GM18873 (cell line): Measurements from ENCODE around the gene ATP8B3.

Source experiments
- ATAC-seq: cut with Tn5 transposase; IDR thresholded peaks from one replicate; pipeline ENCODE4 v1.9.1; 2021; ENCODE audit warnings: mild to moderate bottlenecking, moderate library complexity, moderate number of reproducible peaks; ENCODE audit not compliant: unreplicated experiment, low FRiP score

ATP8B3 gene

GRCh38 chr19:1748115-1748872 lies 63.8 kb downstream of the ATP8B3 start:
- ATAC-seq, result no peak

- ATAC-seq, result no peak
Observed at GRCh38 chr19:1747285-1748114, 64.6 kb downstream of the ATP8B3 start.

GRCh38 chr19:1746401-1747284 lies 65.4 kb downstream of the ATP8B3 start:
- ATAC-seq, result no peak

GRCh38 chr19:1745589-1746031 lies 66.5 kb downstream of the ATP8B3 start:
- no peak for ATAC-seq

- ATAC-seq, result no peak
Observed at GRCh38 chr19:1744822-1745563, 67.1 kb downstream of the ATP8B3 start.

GRCh38 chr19:1744133-1744665 lies 67.9 kb downstream of the ATP8B3 start:
- no peak for ATAC-seq

- ATAC-seq, result no peak
Observed at GRCh38 chr19:1742989-1743696, 68.9 kb downstream of the ATP8B3 start.

- no peak for ATAC-seq
Observed at GRCh38 chr19:1739960-1740629, 72.0 kb downstream of the ATP8B3 start.

GRCh38 chr19:1736927-1737326 lies 75.1 kb downstream of the ATP8B3 start:
- no peak for ATAC-seq

- no peak for ATAC-seq
Observed at GRCh38 chr19:1736280-1736679, 75.8 kb downstream of the ATP8B3 start.

GRCh38 chr19:1734321-1734966 lies 77.6 kb downstream of the ATP8B3 start:
- no peak for ATAC-seq
